22Rv1 (cell line): ENCODE data around the gene SIPA1L3.

Source experiments
- CTCF ChIP-seq: fragments of 450-650 bp; IDR thresholded peaks from 2 replicates; pipeline ENCODE4 v1.5.1; 2017; ENCODE audit warnings: mild to moderate bottlenecking
- ZFX ChIP-seq: fragments of 450-650 bp; IDR thresholded peaks from 2 replicates; pipeline ENCODE4 v1.6.1; 2017; ENCODE audit warnings: antibody characterized with exemption, borderline replicate concordance

- TF ChIP-seq CTCF (no peak), ZFX (no peak)
Measured at GRCh38 chr19:38046254-38047048, 139.4 kb downstream of the SIPA1L3 start.
